ENCODE measurements around the gene PLCL2.

DNA sequence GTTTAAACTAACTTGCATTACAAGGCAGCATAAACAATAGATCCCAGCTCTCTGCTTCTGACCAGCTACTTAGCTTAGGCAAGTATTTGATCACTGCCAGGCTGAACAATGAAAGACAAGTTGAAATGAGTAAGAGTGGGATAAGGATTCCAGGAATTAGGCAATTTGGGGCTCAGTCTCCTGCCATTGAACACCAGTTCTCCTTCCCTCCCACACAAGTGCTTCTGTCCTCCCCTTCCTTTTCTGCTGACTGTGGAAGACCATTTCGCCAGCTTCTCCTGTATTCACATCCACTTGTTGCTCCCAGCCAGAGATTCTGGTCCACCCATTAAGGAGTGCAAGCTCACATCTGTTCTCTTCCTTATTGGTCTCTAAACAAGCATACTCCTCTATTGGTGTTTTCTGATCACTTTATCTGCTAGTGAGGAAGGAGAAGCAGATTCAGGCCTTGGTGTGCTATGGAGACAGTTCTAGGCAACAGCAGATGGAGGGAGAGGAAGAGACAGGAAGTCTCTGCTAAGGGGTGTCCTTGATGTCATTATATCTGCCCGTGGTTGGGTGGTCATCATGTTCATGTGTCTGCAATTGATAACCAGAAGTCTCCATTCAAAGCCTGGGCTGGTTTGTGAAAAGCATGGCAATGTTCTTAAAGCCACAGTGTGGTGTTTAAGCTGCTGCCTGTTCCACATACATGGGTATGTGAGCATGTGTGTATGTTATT, 121.5 kb downstream of the PLCL2 start:
- no peak for TF ChIP-seq EZH2phosphoT487 (IDR thresholded peaks at IDR 0.05; ENCODE audit: low read depth)
- no peak for TF ChIP-seq CTCF (IDR thresholded peaks at IDR 0.05; ENCODE audit: low read depth, low read length)
